ENCODE results near the gene MYOCOS.
"Not testable (repeated sequence)": the region's sequence is repeated elsewhere in the genome, so short reads cannot be mapped to it uniquely, and the experiment has no call there.

MYOCOS gene

GRCh38 chr1:171643156-171643555 is 21.1 kb downstream of the MYOCOS start:
- Histone ChIP-seq H3K9me3 (ENCODE audit: control insufficient read depth in 2 of 2, low read length in 2 of 2) (no peaks in the 10 kb centered on the region), H3K27me3 (ENCODE audit: control insufficient read depth in 1 of 2, insufficient read depth in 2 of 2, low read length in 2 of 2) (no peaks in the 10 kb centered on the region), H3K9ac (ENCODE audit: low read length in 2 of 2) (no peak overlapping the region), H3K27ac (ENCODE audit: low read length) (no peak overlapping the region), H3K4me3 (ENCODE audit: low read length in 2 of 2) (no peak overlapping the region), H3K36me3 (ENCODE audit: control insufficient read depth in 2 of 2, insufficient read depth in 2 of 2, low read length in 2 of 2) (peaks cover 0 to 1% of the 10 kb centered on the region in 2 donors), H3K4me1 (ENCODE audit: control insufficient read depth, insufficient read depth, low read length) (peaks cover 11% of the 10 kb centered on the region)

GRCh38 chr1:171644805-171645483 is 22.9 kb downstream of the MYOCOS start:
- H3K9ac ChIP-seq (ENCODE audit: low read length in 2 of 2), result no peak overlapping the region
- no peaks in the 10 kb centered on the region for H3K27me3 ChIP-seq (ENCODE audit: control insufficient read depth in 1 of 2, insufficient read depth in 2 of 2, low read length in 2 of 2)
- H3K27ac ChIP-seq (ENCODE audit: low read length), result peak overlapping the region; percentile 83
- no peaks in the 10 kb centered on the region for H3K36me3 ChIP-seq (ENCODE audit: control insufficient read depth in 2 of 2, insufficient read depth in 2 of 2, low read length in 2 of 2)
- no peaks in the 10 kb centered on the region for H3K9me3 ChIP-seq (ENCODE audit: control insufficient read depth in 2 of 2, low read length in 2 of 2)
- peak overlapping the region; percentile 24 to 59 for H3K4me3 ChIP-seq (ENCODE audit: low read length in 2 of 2)
- H3K4me1 ChIP-seq (ENCODE audit: control insufficient read depth, insufficient read depth, low read length), result peaks cover 11% of the 10 kb centered on the region

DNA sequence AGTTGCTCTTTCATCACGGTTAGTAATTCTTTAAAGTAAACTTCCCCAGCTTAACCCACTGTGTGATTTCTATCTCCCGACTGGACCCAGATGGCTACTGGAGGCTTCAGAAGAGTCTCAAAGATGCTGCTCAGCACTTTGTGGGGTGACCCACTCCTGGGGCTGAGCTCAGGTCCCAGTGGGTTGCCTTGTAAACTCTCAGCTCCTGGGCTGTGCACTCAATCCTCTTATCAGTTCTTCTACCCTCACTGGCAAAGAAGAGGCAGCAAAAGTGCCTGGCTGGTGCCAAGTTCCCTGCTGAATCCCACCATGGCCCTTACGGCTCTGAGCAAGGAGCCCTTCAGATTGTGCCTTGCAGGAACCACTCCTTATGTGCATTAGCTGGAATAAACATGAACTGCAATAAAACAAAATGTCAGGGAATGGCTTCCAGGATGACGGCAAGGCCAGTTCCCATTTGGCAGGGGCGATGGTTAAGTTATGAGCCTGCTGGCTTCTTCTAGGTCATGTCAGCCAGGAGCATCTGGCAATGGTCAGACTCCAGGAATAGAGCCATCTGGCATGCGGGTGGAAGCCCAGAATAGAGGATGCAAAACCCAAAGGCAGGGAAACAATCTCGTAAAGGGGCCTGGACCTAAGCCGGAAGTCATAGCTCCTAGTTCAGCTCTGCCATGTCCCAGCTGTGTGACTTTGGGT is 23.7 kb downstream of the MYOCOS start:
- H3K9ac ChIP-seq (ENCODE audit: low read length in 2 of 2), result peak overlapping the region in 1 of 2 donors; percentile 36

GRCh38 chr1:171646249-171646560 is 24.2 kb downstream of the MYOCOS start:
- no peaks in the 10 kb centered on the region for H3K36me3 ChIP-seq (ENCODE audit: control insufficient read depth in 2 of 2, insufficient read depth in 2 of 2, low read length in 2 of 2)
- H3K27me3 ChIP-seq (ENCODE audit: control insufficient read depth in 1 of 2, insufficient read depth in 2 of 2, low read length in 2 of 2), result no peaks in the 10 kb centered on the region
- H3K9ac ChIP-seq (ENCODE audit: low read length in 2 of 2), result no peak overlapping the region
- H3K9me3 ChIP-seq (ENCODE audit: control insufficient read depth in 2 of 2, low read length in 2 of 2), result no peaks in the 10 kb centered on the region
- peak overlapping the region; percentile 83 for H3K27ac ChIP-seq (ENCODE audit: low read length)
- H3K4me1 ChIP-seq (ENCODE audit: control insufficient read depth, insufficient read depth, low read length), result peaks cover 17% of the 10 kb centered on the region
- H3K4me3 ChIP-seq (ENCODE audit: low read length in 2 of 2), result peak overlapping the region in 1 of 2 donors; percentile 59

More for the DNA sequence above, 23.7 kb downstream of the MYOCOS start:
- no peaks in the 10 kb centered on the region for H3K36me3 ChIP-seq (ENCODE audit: control insufficient read depth in 2 of 2, insufficient read depth in 2 of 2, low read length in 2 of 2)
- H3K27me3 ChIP-seq (ENCODE audit: control insufficient read depth in 1 of 2, insufficient read depth in 2 of 2, low read length in 2 of 2), result no peaks in the 10 kb centered on the region
- peak overlapping the region; percentile 83 for H3K27ac ChIP-seq (ENCODE audit: low read length)
- H3K4me1 ChIP-seq (ENCODE audit: control insufficient read depth, insufficient read depth, low read length), result peaks cover 14% of the 10 kb centered on the region
- peak overlapping the region; percentile 24 to 59 for H3K4me3 ChIP-seq (ENCODE audit: low read length in 2 of 2)
- H3K9me3 ChIP-seq (ENCODE audit: control insufficient read depth in 2 of 2, low read length in 2 of 2), result no peaks in the 10 kb centered on the region

DNA sequence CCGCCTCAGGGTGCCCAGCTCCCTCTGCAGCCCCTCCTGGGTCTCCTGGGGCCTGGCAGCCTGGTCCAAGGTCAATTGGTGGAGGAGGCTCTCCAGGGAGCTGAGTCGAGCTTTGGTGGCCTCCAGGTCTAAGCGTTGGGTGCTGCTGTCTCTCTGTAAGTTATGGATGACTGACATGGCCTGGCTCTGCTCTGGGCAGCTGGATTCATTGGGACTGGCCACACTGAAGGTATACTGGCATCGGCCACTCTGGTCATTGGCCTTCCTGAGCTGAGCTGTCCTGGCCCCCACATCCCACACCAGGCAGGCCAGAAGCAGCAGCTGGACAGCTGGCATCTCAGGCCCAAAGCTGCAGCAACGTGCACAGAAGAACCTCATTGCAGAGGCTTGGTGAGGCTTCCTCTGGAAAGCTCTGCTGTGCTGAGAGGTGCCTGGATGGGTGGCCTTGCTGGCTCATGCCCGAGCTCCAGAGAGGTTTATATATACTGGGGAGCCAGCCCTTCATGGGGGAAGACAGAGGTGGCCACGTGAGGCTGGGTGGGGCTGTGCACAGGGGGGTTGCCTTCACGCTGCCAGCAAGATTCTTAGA is 30.3 kb downstream of the MYOCOS start, which contains the start of gene MYOC:
Gene MYOC, minus strand, starts transcription at position 455 of the 589 bp plus-strand sequence. Its CDS starts 77 bp downstream, at position 378.
- Histone ChIP-seq H3K9ac (ENCODE audit: low read length in 2 of 2) (peak within 1 kb of the TSS in 1 of 2 donors; percentile 36), H3K27me3 (ENCODE audit: control insufficient read depth in 1 of 2, insufficient read depth in 2 of 2, low read length in 2 of 2) (no peaks in the 10 kb centered on the region), H3K9me3 (ENCODE audit: control insufficient read depth in 2 of 2, low read length in 2 of 2) (no peaks in the 10 kb centered on the region), H3K4me3 (ENCODE audit: low read length in 2 of 2) (peak within 1 kb of the TSS in 1 of 2 donors; percentile 64), H3K27ac (ENCODE audit: low read length) (peak within 1 kb of the TSS; percentile 90), H3K4me1 (ENCODE audit: control insufficient read depth, insufficient read depth, low read length) (peaks cover 46% of the 10 kb centered on the region), H3K36me3 (ENCODE audit: control insufficient read depth in 2 of 2, insufficient read depth in 2 of 2, low read length in 2 of 2) (no peaks in the 10 kb centered on the region)

- peaks cover 46% of the 10 kb centered on the region for H3K4me1 ChIP-seq (ENCODE audit: control insufficient read depth, insufficient read depth, low read length)
- no peak overlapping the region for H3K4me3 ChIP-seq (ENCODE audit: low read length in 2 of 2)
- H3K27me3 ChIP-seq (ENCODE audit: control insufficient read depth in 1 of 2, insufficient read depth in 2 of 2, low read length in 2 of 2), result no peaks in the 10 kb centered on the region
- H3K27ac ChIP-seq (ENCODE audit: low read length), result peak overlapping the region; percentile 90
- no peaks in the 10 kb centered on the region for H3K36me3 ChIP-seq (ENCODE audit: control insufficient read depth in 2 of 2, insufficient read depth in 2 of 2, low read length in 2 of 2)
- no peaks in the 10 kb centered on the region for H3K9me3 ChIP-seq (ENCODE audit: control insufficient read depth in 2 of 2, low read length in 2 of 2)
- peak overlapping the region in 1 of 2 donors; percentile 47 for H3K9ac ChIP-seq (ENCODE audit: low read length in 2 of 2)
Observed at GRCh38 chr1:171653796-171654195, 31.8 kb downstream of the MYOCOS start.

DNA sequence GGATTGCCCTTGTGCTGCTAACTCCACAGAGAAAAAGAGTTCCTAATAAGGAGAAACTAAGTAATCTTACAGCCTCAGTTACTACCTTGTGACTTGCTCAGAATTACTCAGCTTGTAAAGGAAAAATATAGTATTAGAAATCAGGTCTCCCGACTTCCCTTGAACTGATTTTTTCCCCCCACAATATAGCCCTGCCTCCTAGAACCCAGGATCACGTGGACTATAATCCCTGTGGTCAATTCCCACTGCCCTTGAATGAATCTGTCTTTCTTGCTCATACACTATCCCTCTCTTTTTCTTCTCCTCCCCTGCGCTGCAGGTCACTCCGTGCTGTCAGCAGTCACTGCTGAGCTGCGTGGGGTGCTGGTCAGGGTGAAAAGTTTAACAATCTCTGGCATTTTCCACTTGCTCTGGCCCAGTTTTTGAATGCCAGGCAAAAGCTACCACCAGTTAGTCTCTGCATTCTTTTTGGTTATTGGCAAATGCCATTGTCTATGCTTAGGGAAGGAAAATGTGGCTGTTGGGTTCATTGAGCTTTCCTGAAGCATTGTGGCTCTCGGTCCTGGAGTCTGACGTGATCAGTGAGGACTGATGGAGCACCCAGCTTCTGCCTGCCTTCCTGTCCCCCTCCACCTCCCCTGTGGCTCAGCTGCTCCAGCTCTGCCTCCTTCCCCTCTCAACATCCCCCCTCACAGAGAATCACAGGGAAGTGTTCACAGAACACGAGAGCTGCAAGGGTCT is 32.3 kb downstream of the MYOCOS start:
- peak overlapping the region; percentile 90 for H3K27ac ChIP-seq (ENCODE audit: low read length)
- H3K4me3 ChIP-seq (ENCODE audit: low read length in 2 of 2), result peak overlapping the region; percentile 11 to 54
- no peaks in the 10 kb centered on the region for H3K9me3 ChIP-seq (ENCODE audit: control insufficient read depth in 2 of 2, low read length in 2 of 2)
- peaks cover 46% of the 10 kb centered on the region for H3K4me1 ChIP-seq (ENCODE audit: control insufficient read depth, insufficient read depth, low read length)
- no peaks in the 10 kb centered on the region for H3K27me3 ChIP-seq (ENCODE audit: control insufficient read depth in 1 of 2, insufficient read depth in 2 of 2, low read length in 2 of 2)
- no peaks in the 10 kb centered on the region for H3K36me3 ChIP-seq (ENCODE audit: control insufficient read depth in 2 of 2, insufficient read depth in 2 of 2, low read length in 2 of 2)
- H3K9ac ChIP-seq (ENCODE audit: low read length in 2 of 2), result peak overlapping the region; percentile 7 to 47

- Histone ChIP-seq H3K9ac (ENCODE audit: low read length in 2 of 2) (peak overlapping the region; percentile 7 to 55), H3K27me3 (ENCODE audit: control insufficient read depth in 1 of 2, insufficient read depth in 2 of 2, low read length in 2 of 2) (no peaks in the 10 kb centered on the region), H3K36me3 (ENCODE audit: control insufficient read depth in 2 of 2, insufficient read depth in 2 of 2, low read length in 2 of 2) (no peaks in the 10 kb centered on the region), H3K9me3 (ENCODE audit: control insufficient read depth in 2 of 2, low read length in 2 of 2) (no peaks in the 10 kb centered on the region), H3K27ac (ENCODE audit: low read length) (peak overlapping the region; percentile 90), H3K4me1 (ENCODE audit: control insufficient read depth, insufficient read depth, low read length) (peaks cover 45% of the 10 kb centered on the region), H3K4me3 (ENCODE audit: low read length in 2 of 2) (peak overlapping the region; percentile 11 to 54)
Observed at GRCh38 chr1:171654942-171655745, 33.1 kb downstream of the MYOCOS start.

DNA sequence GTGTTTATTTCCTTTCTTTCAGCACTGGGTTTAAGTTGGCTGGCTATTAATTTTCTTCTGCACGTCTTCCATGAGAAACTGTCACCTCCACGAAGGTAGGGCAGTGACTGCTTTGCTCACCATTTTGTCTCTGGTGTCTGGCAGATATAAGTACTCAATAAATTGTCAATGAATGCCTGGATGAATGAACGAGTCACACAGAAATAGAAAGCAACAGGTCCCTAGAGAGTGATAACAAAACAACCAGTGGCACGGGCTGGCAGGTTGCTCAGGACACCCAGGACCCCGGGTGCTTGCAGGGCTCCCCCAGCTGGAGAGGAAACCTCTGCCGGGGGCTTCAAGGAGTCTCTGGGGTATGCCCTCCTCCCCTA is 33.7 kb downstream of the MYOCOS start:
- Histone ChIP-seq H3K27me3 (ENCODE audit: control insufficient read depth in 1 of 2, insufficient read depth in 2 of 2, low read length in 2 of 2) (no peaks in the 10 kb centered on the region), H3K36me3 (ENCODE audit: control insufficient read depth in 2 of 2, insufficient read depth in 2 of 2, low read length in 2 of 2) (no peaks in the 10 kb centered on the region), H3K4me3 (ENCODE audit: low read length in 2 of 2) (peak overlapping the region in 1 of 2 donors; percentile 54), H3K4me1 (ENCODE audit: control insufficient read depth, insufficient read depth, low read length) (peaks cover 44% of the 10 kb centered on the region), H3K9me3 (ENCODE audit: control insufficient read depth in 2 of 2, low read length in 2 of 2) (no peaks in the 10 kb centered on the region), H3K9ac (ENCODE audit: low read length in 2 of 2) (no peak overlapping the region), H3K27ac (ENCODE audit: low read length) (peak overlapping the region; percentile 90)

- H3K9ac ChIP-seq (ENCODE audit: low read length in 2 of 2); H3K9me3 ChIP-seq (ENCODE audit: control insufficient read depth in 2 of 2, low read length in 2 of 2); H3K4me3 ChIP-seq (ENCODE audit: low read length in 2 of 2); H3K36me3 ChIP-seq (ENCODE audit: control insufficient read depth in 2 of 2, insufficient read depth in 2 of 2, low read length in 2 of 2); H3K27me3 ChIP-seq (ENCODE audit: control insufficient read depth in 1 of 2, insufficient read depth in 2 of 2, low read length in 2 of 2): not testable (repeated sequence)
- peaks cover 41% of the 10 kb centered on the region for H3K4me1 ChIP-seq (ENCODE audit: control insufficient read depth, insufficient read depth, low read length)
- peak overlapping the region; percentile 90 for H3K27ac ChIP-seq (ENCODE audit: low read length)
Observed at GRCh38 chr1:171656206-171656605, 34.2 kb downstream of the MYOCOS start.

All from stomach smooth muscle (tissue), 2 donors.